CD8-positive, alpha-beta memory T cell (primary cell): Measurements from ENCODE around the gene SLC41A1. TPM values are rescaled to one million over a fixed set of nuclear protein-coding genes. Genes with fewer than 3 reads are reported as not detected.
A peak's percentile ranks its signal among the peaks of the same experiment; 100 is the strongest.

Experiments used
- CTCF ChIA-PET: fragments of 350-600 bp; sonication (Branson Sonifier 250); formaldehyde crosslinking; loops from one replicate; lab custom pipeline; 2021; ENCODE audit warnings: antibody characterized with exemption; lab: Charles Lee
- POLR2A ChIA-PET: fragments of 350-600 bp; sonication (Branson Sonifier 250); formaldehyde crosslinking; loops from one replicate; lab custom pipeline; 2021; ENCODE audit warnings: antibody characterized with exemption; lab: Charles Lee
- DNase-seq, 5 donors: peaks; one replicate each; pipeline versions ENCODE4 v3.0.0 to v3.0.0-alpha.2; 2020 to 2022; ENCODE audit warnings: mixed read lengths in 1 of 5
- H3K27ac ChIP-seq: one replicate; pipeline ENCODE4 v1.7.0; 2013; ENCODE audit warnings: low read depth, mild to moderate bottlenecking, low read length, moderate library complexity
- H3K27me3 ChIP-seq: 2 replicates; pipeline ENCODE4 v1.7.0; 2013; ENCODE audit warnings: low read length, mild to moderate bottlenecking; ENCODE audit not compliant: insufficient read depth, poor library complexity, severe bottlenecking
- H3K36me3 ChIP-seq: 2 replicates; pipeline ENCODE4 v1.7.0; 2013; ENCODE audit warnings: mild to moderate bottlenecking, low read length, moderate library complexity; ENCODE audit not compliant: insufficient read depth
- H3K4me1 ChIP-seq: 2 replicates; pipeline ENCODE4 v1.7.0; 2013; ENCODE audit warnings: mild to moderate bottlenecking, low read length, moderate library complexity; ENCODE audit not compliant: insufficient read depth
- H3K4me3 ChIP-seq: 2 replicates; pipeline ENCODE4 v1.7.0; 2013; ENCODE audit warnings: mild to moderate bottlenecking, low read length
- H3K9me3 ChIP-seq: 2 replicates; pipeline ENCODE4 v1.7.0; 2013; ENCODE audit warnings: mild to moderate bottlenecking, low read length
- H3K27ac Mint-ChIP-seq, 8 donors: one replicate each; pipeline ENCODE4 v1.8.0; 2020 to 2021; ENCODE audit warnings: mixed read lengths in 8 of 8, mild to moderate bottlenecking in 6 of 8, inconsistent platforms in 3 of 8, moderate library complexity in 3 of 8
- H3K27me3 Mint-ChIP-seq, 2 donors: one replicate each; pipeline ENCODE4 v1.8.0; 2020 to 2021; ENCODE audit warnings: mixed read lengths in 2 of 2, mild to moderate bottlenecking in 1 of 2, moderate library complexity in 1 of 2
- H3K36me3 Mint-ChIP-seq, 3 donors: one replicate each; pipeline ENCODE4 v1.8.0; 2020 to 2021; ENCODE audit warnings: mixed read lengths in 3 of 3, inconsistent platforms in 1 of 3, mild to moderate bottlenecking in 1 of 3
- H3K4me1 Mint-ChIP-seq, 3 donors: one replicate each; pipeline ENCODE4 v1.8.0; 2020 to 2021; ENCODE audit warnings: mixed read lengths in 3 of 3, inconsistent platforms in 1 of 3, mild to moderate bottlenecking in 1 of 3
- H3K4me3 Mint-ChIP-seq, 7 donors: one replicate each; pipeline ENCODE4 v1.8.0; 2020 to 2021; ENCODE audit warnings: mixed read lengths in 7 of 7, mild to moderate bottlenecking in 6 of 7, moderate library complexity in 4 of 7, inconsistent platforms in 2 of 7
- H3K9me3 Mint-ChIP-seq, 5 donors: one replicate each; pipeline ENCODE4 v1.8.0; 2020 to 2022; ENCODE audit warnings: mixed read lengths in 5 of 5, mild to moderate bottlenecking in 3 of 5, moderate library complexity in 2 of 5, inconsistent platforms in 1 of 5
- polyA plus RNA-seq: library from polyadenylated mRNA; unstranded; fragments of 300-500 nt; fragmentation: Illumina TruSeq; gene quantifications from one replicate; pipeline ENCODE4 v1.2.3, GENCODE V29; 2021
- total RNA-seq, 2 experiments: library from RNA; stranded (reverse); gene quantifications; one replicate each; pipeline ENCODE4 v1.2.3, GENCODE V29; 2021

Gene SLC41A1
- total and polyA plus RNA-seq, 3 experiments from 2014 or later: 16.5 to 27.6 (median 24.1) TPM

DNA sequence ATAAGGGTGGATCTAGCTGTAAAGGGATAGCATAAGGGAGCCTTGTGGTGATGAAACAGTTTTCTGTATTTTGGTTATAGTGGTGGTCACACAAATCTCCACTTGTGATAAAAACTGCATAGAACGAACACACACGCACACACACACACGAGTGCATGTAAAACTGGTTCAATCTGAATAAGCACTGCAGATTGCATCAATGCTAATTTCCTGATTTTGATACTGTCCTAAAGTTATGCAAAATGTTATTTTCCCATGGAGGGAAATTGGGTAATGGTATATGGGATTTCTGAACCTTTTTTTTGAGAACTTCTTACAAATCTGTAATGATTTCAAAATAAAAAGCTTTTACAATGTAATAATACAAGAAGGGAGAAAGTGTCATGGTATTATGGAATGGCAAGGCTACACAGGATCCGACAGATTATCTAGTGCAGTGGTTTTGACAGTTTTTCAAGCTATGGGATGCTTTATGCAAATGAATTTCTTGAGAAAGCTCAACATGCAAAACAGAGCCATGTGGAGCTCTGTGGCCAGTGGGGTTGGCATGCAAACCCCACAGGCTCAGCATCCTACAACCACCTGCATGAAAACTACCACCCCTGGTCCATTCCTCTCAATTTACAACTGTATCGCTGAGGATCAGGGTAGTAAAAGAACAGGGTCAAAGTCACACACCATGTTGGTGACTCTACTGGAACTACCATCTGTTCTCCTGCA, 18.8 kb downstream of the SLC41A1 start:
- DNase-seq: no peak
- POLR2A ChIA-PET: interaction anchor here (0.6 kb wide), 1 partner anchor 91 kb away, joined by 7 read pairs; no protein-coding TSS in a partner anchor
- no peaks in the 10 kb centered on the region for H3K27me3 ChIP-seq
- Mint-ChIP-seq H3K36me3 (peaks cover 12 to 98% (median 25%) of the 10 kb centered on the region in 3 donors), H3K9me3 (no peaks in the 10 kb centered on the region), H3K4me1 (no peaks in the 10 kb centered on the region), H3K4me3 (no peak overlapping the region), H3K27me3 (no peaks in the 10 kb centered on the region), H3K27ac (peak overlapping the region in 1 of 8 donors; percentile 78)
- H3K27ac ChIP-seq: no peak overlapping the region
- CTCF ChIA-PET: interaction anchor here (0.7 to 10.3 kb wide), 3 partner anchors 124 to 184 kb away, joined by 3 to 133 read pairs (median 11); no protein-coding TSS in a partner anchor
- H3K36me3 ChIP-seq: peaks cover 46% of the 10 kb centered on the region
- H3K4me1 ChIP-seq: no peaks in the 10 kb centered on the region
- H3K4me3 ChIP-seq: no peak overlapping the region
- H3K9me3 ChIP-seq: no peaks in the 10 kb centered on the region

DNA sequence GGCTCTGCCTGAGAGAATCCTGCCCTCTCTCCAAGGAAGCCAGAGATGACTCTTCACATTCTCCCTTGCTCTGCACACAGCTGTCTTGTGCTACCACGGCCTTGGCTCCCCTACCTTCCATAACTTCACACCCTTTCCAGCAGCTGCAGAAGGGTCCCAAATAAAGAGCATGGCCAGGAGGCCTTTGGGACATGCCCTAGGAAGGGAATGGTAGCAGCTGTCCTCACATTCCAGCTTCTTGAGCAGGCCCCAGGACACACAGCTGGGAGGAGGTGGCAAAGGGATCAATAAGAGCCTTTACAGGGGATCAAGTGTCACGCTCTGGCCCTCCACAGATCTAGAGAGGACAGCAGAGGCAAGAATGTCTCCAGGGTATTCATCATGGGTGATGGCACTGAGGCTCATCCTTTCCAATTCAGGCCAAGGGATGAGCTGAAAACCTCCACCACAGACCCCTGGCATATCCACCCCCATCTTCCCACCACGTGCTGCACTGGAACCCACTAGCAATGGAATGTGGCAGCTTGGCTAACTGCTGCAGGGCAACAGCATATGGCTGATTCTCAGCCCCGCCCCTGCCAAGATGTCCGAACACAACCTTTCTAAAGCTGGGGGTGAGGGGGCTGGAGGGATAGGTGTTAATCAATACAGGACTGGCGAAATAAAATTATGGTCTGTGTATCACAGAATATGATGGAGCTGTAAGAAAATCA, 19.9 kb downstream of the SLC41A1 start:
- peaks cover 39% of the 10 kb centered on the region for H3K36me3 ChIP-seq

DNA sequence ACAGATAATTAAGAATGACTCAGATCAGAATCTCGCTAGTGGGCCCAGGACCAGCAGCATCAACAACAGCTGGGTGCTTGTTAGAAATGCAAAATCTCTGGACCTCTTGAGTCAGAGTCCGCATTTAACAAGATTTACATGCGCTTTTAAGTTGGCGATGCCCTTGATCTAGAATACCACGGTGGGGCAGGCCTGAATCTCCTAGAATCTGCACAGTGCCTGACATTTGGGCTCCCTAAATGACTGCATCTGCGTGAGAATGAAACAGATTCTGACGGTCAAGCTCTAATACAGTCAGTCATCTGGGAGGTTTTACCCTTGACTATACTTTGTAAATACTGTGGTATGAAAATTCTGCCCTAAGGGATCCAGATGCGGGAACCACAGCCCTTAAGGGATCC, 20.5 kb downstream of the SLC41A1 start:
- H3K36me3 Mint-ChIP-seq: peaks cover 0 to 85% (median 16%) of the 10 kb centered on the region in 3 donors

More for the DNA sequence above, 19.9 kb downstream of the SLC41A1 start:
- H3K4me3 ChIP-seq: no peak overlapping the region
- H3K27ac ChIP-seq: no peak overlapping the region
- CTCF ChIA-PET: interaction anchor here (0.8 to 10.3 kb wide), 5 partner anchors 18 to 189 kb away, joined by 3 to 133 read pairs (median 3); no protein-coding TSS in a partner anchor
- H3K9me3 ChIP-seq: no peaks in the 10 kb centered on the region
- H3K27me3 ChIP-seq: no peaks in the 10 kb centered on the region
- H3K27ac Mint-ChIP-seq: peak overlapping the region in 1 of 8 donors; percentile 25
- DNase-seq: no peak
- H3K4me1 ChIP-seq: no peaks in the 10 kb centered on the region
- peaks cover 4 to 90% (median 20%) of the 10 kb centered on the region in 3 donors for H3K36me3 Mint-ChIP-seq
- no peak overlapping the region for H3K4me3 Mint-ChIP-seq
- no peaks in the 10 kb centered on the region for H3K27me3 Mint-ChIP-seq
- POLR2A ChIA-PET: interaction anchor here (0.6 to 2.2 kb wide), 2 partner anchors 90 to 184 kb away, joined by 5 to 7 read pairs; no protein-coding TSS in a partner anchor
- no peaks in the 10 kb centered on the region for H3K4me1 Mint-ChIP-seq
- no peaks in the 10 kb centered on the region for H3K9me3 Mint-ChIP-seq

DNA sequence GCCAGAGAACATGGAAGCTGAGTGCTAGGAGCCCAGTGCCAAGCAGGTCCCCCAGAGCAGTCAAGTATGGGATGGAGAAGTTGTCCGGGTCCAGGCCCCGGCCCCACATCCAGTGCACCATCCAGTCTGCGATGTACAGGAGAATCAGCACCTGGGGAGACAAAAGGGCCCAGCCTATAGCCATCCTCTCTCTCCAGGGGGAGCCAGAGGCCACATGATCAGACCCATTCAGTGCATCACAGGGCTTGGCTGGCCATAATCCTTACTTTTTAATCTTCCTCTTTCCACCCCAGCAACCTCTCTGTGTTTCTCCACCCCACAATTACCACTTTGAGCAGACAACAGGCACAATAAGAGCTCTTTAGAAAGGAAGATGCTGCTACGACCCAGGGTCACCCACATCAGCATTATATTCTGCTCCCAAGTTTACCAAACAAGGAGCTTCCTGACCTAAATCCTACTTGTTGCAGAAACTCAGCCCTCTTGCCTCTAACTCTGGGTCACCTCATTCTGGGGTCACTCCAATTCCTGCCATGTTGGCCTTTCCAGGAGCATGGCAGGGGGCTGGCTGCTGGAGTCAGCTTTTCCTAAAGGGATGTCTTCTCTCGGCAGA, 21.3 kb downstream of the SLC41A1 start:
- Mint-ChIP-seq H3K27ac (peak overlapping the region in 2 of 8 donors; percentile 58 to 70), H3K9me3 (no peaks in the 10 kb centered on the region), H3K4me1 (no peaks in the 10 kb centered on the region), H3K4me3 (no peak overlapping the region), H3K27me3 (no peaks in the 10 kb centered on the region), H3K36me3 (peaks cover 0 to 77% (median 15%) of the 10 kb centered on the region in 3 donors)
- Histone ChIP-seq H3K4me3 (no peak overlapping the region), H3K36me3 (peaks cover 24% of the 10 kb centered on the region), H3K9me3 (no peaks in the 10 kb centered on the region), H3K27me3 (no peaks in the 10 kb centered on the region), H3K27ac (no peak overlapping the region), H3K4me1 (no peaks in the 10 kb centered on the region)
- peak; percentile 38 to 72 (median 41) for DNase-seq
- ChIA-PET CTCF (interaction anchor here (0.6 to 10.3 kb wide), 24 partner anchors 8 to 317 kb away, joined by 3 to 133 read pairs (median 3); partner anchors contain the start of gene RAB7B), POLR2A (interaction anchor here (0.5 to 2.2 kb wide), 2 partner anchors 185 to 316 kb away, joined by 5 read pairs; no protein-coding TSS in a partner anchor)

More for the DNA sequence above, 20.5 kb downstream of the SLC41A1 start:
- CTCF ChIA-PET: interaction anchor here (0.7 to 10.3 kb wide), 18 partner anchors 7 to 316 kb away, joined by 3 to 133 read pairs (median 4); partner anchors contain the start of gene RAB7B
- DNase-seq: no peak
- Histone ChIP-seq H3K9me3 (no peaks in the 10 kb centered on the region), H3K4me3 (no peak overlapping the region), H3K27ac (no peak overlapping the region), H3K36me3 (peaks cover 32% of the 10 kb centered on the region), H3K27me3 (no peaks in the 10 kb centered on the region), H3K4me1 (no peaks in the 10 kb centered on the region)
- Mint-ChIP-seq H3K27ac (no peak overlapping the region), H3K27me3 (no peaks in the 10 kb centered on the region), H3K4me3 (no peak overlapping the region), H3K9me3 (no peaks in the 10 kb centered on the region), H3K4me1 (no peaks in the 10 kb centered on the region)
- POLR2A ChIA-PET: interaction anchor here (2.2 kb wide), 1 partner anchor 185 kb away, joined by 5 read pairs; no protein-coding TSS in a partner anchor

DNA sequence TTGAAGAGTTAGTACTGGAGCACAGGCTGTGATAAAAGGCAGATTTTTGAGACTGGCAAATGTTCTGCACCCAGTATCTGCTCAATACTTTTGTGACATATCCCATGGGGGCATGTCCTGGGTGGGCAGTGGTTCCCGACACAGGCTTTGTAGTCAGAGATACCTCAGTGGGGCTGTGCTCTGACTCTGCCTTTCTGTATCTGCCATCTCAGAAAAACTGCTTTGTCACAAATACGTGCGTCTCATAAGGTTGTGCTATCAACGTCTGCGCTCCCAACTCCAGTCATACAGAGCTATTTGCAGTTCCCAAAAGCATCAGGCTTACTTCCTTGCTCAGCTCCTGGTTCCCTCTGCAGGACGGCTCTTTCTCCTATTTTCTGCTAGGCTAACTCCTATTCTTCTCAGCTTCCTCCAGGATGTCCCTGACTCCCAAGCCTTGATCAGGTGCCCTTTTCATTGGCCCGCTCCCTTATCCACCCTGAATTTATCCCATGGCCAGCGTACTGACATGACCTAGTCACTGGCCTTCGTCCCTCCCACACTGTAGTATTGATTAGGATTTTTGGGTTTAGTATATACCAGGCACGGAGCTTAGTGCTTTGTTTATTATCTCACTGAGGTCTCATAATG, 25.6 kb downstream of the SLC41A1 start:
- H3K27me3 Mint-ChIP-seq: no peaks in the 10 kb centered on the region
- POLR2A ChIA-PET: no interaction called here
- peak overlapping the region in 1 of 8 donors; percentile 24 for H3K27ac Mint-ChIP-seq

DNA sequence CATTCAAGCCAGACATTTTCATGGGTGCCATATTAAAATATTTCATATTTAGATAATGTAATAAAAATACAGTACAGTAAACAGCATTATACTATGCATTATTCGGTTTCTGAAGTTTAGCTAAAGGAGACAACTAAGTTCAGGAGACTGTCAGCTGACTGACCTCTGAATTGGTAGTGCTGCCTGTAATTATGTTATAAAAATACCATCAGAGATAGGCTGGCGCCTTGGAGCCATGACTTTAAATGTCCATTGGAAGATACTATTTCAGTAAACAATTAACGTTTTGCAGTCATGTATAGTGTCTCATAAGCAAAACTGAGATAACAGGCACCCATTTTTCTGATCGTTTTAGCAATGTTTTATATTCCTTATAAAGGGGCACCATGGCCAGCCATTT, 26.4 kb downstream of the SLC41A1 start:
- H3K4me3 ChIP-seq: no peak overlapping the region
- H3K4me3 Mint-ChIP-seq: no peak overlapping the region
- H3K36me3 ChIP-seq: no peaks in the 10 kb centered on the region
- H3K36me3 Mint-ChIP-seq: peaks cover 0 to 28% (median 7%) of the 10 kb centered on the region in 3 donors
- H3K9me3 Mint-ChIP-seq: no peaks in the 10 kb centered on the region
- CTCF ChIA-PET: interaction anchor here (1.3 kb wide), 2 partner anchors 77 to 191 kb away, joined by 3 to 5 read pairs; no protein-coding TSS in a partner anchor
- no peak for DNase-seq
- H3K27me3 Mint-ChIP-seq: no peaks in the 10 kb centered on the region
- peak overlapping the region; percentile 42 for H3K27ac ChIP-seq
- H3K27ac Mint-ChIP-seq: no peak overlapping the region
- H3K4me1 ChIP-seq: peaks cover 9% of the 10 kb centered on the region
- no peaks in the 10 kb centered on the region for H3K9me3 ChIP-seq
- peaks cover 5 to 9% (median 8%) of the 10 kb centered on the region in 3 donors for H3K4me1 Mint-ChIP-seq
- POLR2A ChIA-PET: no interaction called here
- H3K27me3 ChIP-seq: no peaks in the 10 kb centered on the region

More for the DNA sequence above, 25.6 kb downstream of the SLC41A1 start:
- no peaks in the 10 kb centered on the region for H3K27me3 ChIP-seq
- no peak overlapping the region for H3K4me3 Mint-ChIP-seq
- peaks cover 5 to 7% (median 6%) of the 10 kb centered on the region in 3 donors for H3K4me1 Mint-ChIP-seq
- H3K36me3 Mint-ChIP-seq: peaks cover 0 to 36% (median 7%) of the 10 kb centered on the region in 3 donors
- no peak for DNase-seq
- H3K36me3 ChIP-seq: peaks cover under 1% of the 10 kb centered on the region
- peak overlapping the region; percentile 49 for H3K27ac ChIP-seq
- no peak overlapping the region for H3K4me3 ChIP-seq
- H3K9me3 ChIP-seq: no peaks in the 10 kb centered on the region
- CTCF ChIA-PET: interaction anchor here (1.6 to 10.3 kb wide), 2 partner anchors 191 to 319 kb away, joined by 5 to 133 read pairs; no protein-coding TSS in a partner anchor
- H3K4me1 ChIP-seq: peaks cover 9% of the 10 kb centered on the region
- no peaks in the 10 kb centered on the region for H3K9me3 Mint-ChIP-seq

DNA sequence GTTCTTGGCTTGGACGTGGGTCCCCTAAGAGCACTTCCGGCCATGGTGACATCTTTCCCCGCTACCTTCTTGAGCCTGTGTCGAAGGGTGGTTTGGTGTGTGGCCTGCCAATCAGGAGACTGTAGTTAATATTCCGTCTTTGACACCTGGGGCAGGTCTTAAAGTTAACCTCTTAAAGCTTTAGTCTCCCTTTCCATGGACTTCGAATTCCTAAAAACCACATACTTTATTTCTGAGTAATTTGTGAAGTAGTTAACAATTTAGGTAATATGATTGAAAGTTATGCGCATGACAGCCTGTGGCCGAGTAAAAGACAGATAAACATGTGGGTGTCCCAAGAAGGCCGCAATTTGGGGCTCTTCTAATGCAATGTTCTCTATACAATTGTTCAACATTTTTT, 27.6 kb downstream of the SLC41A1 start:
- H3K27ac Mint-ChIP-seq: no peak overlapping the region
- no peak for DNase-seq
- peaks cover 0 to 16% (median 4%) of the 10 kb centered on the region in 3 donors for H3K36me3 Mint-ChIP-seq
- Histone ChIP-seq H3K27ac (no peak overlapping the region), H3K27me3 (no peaks in the 10 kb centered on the region), H3K4me3 (no peak overlapping the region), H3K4me1 (peaks cover 9% of the 10 kb centered on the region), H3K36me3 (no peaks in the 10 kb centered on the region), H3K9me3 (no peaks in the 10 kb centered on the region)
- H3K4me1 Mint-ChIP-seq: peaks cover 5 to 9% (median 8%) of the 10 kb centered on the region in 3 donors
- no peak overlapping the region for H3K4me3 Mint-ChIP-seq
- ChIA-PET CTCF (interaction anchor here (1.3 to 1.7 kb wide), 3 partner anchors 76 to 192 kb away, joined by 3 to 7 read pairs (median 5); no protein-coding TSS in a partner anchor), POLR2A (no interaction called here)
- H3K27me3 Mint-ChIP-seq: no peaks in the 10 kb centered on the region
- no peaks in the 10 kb centered on the region for H3K9me3 Mint-ChIP-seq
